GM21381 (cell line): ENCODE data around the gene SCT.

Experiments
- ATAC-seq: cut with Tn5 transposase; IDR thresholded peaks from one replicate; pipeline ENCODE4 v1.9.1; 2021; ENCODE audit warnings: mild to moderate bottlenecking, moderate library complexity; ENCODE audit not compliant: unreplicated experiment

SCT gene

GRCh38 chr11:623349-623869, 3.6 kb downstream of the SCT start:
- no peak for ATAC-seq

DNA sequence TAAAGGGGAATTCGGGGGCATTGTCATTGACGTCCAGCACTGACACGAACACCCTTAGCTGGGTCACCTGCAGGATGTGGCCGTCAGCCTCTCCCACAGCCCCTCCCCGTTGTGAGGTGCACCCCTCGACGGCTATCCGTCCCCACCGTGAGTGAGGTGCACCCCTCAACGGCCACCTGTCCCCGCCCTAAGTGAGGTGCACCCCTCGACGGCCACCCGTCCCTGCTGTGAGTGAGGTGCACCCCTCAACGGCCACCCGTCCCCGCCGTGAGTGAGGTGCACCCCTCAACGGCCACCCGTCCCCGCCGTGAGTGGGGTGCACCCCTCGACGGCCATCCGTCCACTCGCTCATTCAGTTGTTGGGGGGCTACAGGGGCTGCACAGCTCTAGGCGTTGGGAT, 5.1 kb downstream of the SCT start:
- no peak for ATAC-seq

DNA sequence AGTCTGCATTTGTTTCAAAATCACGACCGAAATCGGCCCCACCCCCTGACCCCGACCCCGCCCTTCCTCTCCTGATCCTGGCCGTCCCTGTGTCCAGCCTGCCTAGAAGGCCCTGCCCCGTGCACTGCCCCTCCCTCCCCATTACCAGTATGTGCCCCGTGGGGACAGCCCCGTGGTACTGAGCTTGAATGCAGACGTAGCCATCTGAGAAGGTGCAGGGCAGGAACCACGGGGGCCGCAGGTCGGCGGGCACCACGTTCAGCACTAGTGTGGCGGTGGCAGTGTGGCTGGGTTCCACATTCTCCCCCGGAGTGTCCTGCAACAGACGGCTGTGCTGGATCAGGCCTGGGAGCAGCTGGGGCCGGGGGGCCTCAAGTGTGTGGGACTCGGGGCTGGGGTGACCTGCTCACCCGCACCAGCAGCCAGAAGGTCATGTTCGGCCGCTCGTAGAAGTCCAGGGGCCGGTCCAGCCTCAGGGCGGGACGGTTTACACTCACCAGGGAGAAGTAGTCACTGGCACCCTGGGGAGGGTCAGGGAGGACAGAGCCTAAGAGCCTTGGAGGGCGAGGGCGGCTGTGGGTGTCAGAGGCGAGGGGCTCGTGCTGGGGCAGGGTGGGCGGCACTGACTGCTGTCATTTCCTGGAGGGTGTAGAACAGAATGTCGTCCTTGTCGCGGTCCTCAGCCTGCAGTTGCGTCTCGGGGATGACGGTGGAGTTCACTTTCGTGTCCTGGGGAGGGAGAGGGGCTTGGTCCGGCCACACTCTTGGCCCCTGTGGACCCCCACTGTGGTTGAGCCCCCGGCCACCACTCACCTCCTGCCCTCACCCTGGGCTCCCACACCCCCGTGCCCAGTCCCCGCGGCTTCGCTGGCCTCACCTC, 5.8 kb downstream of the SCT start:
- no peak for ATAC-seq

DNA sequence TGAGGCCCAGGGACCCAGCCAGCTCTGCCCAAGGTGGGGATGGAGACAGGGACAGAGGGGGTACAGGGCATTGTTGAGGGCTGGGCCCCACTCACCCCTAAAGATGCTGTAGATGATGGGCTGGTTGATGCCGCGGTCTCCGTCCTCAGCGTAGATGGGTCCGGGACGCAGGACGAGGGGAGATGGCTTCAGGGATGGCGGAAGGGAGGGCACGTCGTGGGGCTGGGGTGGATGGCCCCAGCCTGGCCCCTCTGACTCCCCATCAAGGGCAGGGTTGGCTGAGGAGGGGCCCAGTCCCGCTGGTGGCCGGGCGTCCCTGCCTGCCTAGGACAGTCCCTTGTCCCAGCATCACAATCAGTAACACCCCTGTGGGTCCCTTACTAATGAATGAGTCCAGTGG, 6.8 kb downstream of the SCT start:
- ATAC-seq = no peak

GRCh38 chr11:619628-620050, 7.3 kb downstream of the SCT start:
- ATAC-seq = no peak

GRCh38 chr11:618856-619627, 7.9 kb downstream of the SCT start:
- ATAC-seq = no peak

DNA sequence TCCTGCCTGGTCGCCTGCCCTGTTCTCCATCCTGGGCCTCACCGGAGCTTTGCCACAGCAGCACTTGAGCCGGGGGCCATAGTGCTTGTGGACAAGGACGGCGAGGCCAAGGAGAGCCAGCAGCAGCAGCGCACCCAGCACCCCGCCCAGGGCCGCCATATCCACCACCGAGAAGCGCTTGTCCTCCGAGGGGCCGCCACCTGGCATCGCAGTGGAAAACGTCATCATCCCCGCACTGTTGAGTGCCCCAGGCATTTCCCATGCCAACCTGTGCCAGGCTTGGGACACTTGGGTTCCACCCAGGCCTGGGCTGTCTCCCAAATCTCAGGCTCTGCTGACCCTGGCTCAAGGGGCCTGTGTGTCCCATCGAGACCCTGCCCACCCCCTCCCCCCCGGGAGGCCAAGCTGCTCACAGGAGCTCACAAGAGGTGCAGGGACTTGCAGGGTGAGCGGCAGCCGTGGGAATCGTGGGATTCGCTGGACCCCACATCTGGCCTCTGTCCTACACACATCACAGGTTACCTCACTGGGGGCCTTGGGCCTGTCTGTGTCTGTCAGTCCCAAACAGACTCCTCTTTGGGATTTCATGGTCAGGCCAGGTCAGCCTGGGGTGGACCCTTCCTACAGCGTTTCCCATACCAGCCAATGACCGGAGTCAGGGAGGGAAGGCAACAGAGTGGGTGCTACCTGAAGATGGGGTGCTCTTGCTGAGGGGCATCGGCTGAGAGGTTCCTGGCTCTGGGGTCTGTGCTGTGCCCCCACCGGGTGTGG, 8.9 kb downstream of the SCT start:
- ATAC-seq = no peak

- no peak for ATAC-seq
Observed at GRCh38 chr11:617199-617911, 9.6 kb downstream of the SCT start.

GRCh38 chr11:616320-617198, 10.4 kb downstream of the SCT start:
- no peak for ATAC-seq

DNA sequence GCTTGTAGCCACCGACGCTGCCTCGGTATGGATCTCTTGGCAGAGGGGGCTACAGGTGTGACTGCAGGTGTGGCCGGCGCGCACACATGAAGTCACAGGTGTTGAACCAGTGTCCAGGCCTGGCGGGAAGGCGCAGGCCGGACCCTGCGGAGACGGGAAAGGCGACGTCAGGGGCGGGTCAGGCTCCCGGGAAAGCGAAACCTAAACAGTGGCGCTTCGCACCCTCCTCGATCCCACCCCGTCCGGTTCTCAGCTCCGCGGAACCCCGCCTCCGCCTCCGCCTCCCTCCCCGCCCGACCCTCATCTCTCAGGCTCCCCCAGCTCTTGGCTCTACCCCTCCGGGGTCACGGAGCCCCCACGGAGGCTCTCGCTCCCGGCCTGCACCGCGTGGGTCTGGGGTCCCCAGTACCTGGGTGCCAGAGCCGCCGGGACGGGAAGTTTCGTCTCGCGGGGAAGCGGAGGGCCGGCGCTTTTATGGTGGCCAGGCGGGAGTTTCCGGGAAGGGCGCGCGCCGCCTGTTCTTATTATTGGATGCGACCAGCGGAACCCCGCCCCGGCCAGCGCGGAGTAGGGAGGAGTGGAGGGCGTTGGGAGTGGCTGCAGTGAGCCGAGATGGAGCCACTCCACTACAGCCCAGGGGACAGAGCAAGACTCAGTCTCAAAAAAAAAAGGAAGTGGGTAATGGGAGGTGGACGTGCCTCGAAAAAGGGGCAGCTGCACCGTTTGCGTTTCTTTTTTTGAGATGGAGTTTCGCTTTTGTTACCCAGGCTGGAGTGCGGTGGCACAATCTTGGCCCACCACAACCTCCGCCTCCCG, 11.3 kb downstream of the SCT start, which contains the start of gene IRF7:
IRF7 (minus strand) TSS at position 447 of the 816 bp plus-strand sequence. CDS start 586 bp downstream, outside the sequence.
- peak; percentile 74 for ATAC-seq

DNA sequence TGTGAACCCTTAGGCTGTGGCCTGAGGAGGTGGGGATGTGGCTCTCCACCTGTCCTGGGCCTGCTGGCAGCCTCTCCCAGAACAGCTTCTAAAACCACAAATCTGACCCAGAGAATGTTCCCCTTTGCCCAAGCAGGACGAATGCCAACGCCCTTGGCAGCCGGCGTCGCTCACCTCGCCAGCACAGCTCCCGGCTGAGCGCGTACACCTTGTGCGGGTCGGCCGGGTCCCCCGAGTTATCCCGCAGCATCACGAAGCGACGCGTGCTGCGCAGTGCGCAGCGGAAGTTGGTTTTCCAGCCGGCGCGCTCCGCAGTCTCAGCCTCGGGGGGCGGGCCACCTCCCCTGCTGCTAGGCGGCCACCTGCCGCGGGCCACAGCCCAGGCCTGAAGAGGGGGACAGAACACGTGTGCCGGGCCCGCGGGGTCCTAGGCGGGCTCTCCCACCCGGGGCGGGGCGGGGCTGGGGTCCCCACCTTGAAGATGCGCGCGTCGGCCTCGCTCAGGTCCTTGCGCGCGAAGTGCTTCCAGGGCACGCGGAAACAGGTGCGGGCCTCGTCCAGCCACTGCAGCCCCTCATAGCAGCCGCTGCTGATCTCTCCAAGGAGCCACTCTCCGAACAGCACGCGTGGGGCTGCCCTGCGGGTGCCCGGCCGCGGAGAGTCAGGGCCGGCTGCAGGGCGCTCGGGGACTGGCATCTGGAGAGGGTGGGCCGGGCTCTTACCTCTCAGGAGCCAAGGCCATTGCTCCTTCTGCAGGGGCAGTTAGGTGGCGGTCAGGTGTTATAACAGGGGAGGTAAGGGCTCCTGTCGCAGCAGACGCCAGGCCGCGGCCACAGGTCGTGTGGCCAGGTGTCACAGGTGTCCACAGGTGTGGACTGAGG, 12.1 kb downstream of the SCT start:
- ATAC-seq = no peak

DNA sequence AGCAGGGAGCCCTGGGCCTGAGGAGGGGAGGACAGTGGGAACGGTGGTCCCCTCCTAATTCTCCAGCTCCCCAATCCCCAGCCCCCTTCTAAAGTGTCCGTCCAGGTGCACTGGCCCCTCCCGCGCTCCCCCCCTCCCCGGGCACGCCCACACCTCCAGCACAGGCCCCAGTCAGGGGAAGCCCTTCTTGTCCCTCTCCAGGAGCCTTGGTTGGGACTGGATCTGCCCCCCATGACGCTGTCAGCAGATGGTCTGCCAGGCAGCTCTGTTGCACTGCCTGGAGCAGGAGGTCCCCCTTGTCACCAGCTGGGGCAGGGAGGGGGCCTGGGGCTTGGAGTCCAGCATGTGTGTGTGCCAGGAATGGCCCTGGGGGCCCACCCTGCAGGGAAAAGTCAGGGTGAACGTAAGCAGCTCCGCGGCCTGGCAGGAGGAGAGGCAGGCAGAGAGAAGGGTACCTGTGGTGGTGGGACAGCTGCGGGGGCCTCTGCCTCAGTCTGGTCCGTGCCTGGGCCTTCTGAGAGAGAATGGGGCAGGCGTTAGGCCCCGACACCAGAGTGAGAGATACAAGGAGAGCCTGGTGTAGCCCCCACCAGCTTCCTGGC, 12.9 kb downstream of the SCT start:
- no peak for ATAC-seq

DNA sequence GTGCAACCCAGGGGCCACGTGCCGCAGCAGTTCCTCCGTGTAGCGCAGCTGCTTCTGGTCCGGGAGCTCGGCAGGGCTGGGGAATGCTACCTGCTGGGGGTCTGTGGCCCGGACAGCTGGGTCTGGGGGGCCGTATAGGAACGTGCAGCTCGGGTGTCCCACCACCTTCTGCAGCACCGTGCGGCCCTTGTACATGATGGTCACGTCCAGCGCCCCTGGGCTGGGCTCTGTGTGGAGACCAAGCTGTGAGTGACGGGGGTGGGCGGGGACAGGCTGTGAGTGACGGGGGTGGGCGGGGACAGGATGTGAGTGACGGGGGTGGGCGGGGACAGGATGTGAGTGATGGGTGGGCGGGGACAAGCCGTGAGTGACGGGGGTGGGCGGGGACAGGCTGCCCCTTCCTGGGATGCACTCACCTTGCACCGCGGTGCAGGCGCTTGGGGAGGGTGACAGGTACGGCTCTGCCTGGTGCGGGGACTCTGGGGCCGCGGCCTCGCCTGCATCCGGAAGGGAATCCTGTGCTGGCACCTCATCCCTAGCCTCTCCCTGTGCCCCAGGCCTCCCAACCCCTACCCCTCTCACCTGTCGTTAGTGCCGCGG, 13.5 kb downstream of the SCT start:
- ATAC-seq = no peak

DNA sequence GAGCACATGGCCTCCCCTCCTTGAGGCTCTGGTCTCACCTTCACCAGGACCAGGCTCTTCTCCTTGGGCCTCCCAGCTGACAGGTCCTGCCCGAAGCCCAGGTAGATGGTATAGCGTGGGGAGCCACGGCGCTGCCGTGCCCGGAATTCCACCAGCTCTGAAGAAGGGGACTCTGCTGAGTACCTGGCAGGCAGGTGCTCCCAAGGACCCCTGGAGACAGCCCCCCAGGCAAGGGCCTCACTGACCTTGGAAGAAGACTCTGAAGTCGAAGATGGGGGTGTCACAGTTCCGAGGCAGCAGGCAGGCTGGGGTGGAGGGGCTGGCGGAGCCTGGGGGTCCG, 14.1 kb downstream of the SCT start:
- ATAC-seq = no peak

DNA sequence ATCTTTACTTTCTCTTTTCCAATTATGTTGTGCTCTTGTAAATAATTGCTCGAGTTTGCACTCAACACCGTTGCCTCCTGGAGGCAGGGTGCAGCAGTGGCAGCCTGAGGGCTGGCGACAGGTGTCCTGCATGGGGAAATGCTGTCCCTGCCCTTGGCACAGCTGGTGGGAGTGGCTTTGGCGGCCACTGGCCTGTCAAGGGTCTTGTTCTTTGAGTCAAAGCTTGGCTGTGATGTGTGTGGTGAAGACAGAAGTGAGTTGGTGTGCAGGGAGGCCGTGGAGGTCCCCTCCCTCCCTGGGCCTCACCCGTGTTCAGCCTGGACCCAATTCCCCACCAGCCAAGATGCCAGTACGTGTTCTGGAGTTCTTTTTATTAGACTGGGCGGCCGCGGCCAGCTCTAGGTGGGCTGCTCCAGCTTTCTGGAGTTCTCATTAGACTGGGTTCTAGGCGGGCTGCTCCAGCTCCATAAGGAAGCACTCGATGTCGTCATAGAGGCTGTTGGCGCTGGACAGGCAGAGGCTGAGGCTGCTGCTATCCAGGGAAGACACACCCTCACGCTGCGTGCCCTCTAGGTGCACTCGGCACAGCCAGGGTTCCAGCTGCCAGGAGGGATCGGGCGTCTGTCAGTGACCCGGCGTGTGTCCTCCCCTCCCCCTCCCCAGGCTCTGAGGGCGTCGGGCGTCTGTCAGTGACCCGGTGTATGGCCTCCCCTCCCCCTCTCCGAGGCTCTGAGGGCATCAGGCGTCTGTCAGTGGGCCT, 14.6 kb downstream of the SCT start:
- ATAC-seq = no peak
